ENCODE results near the gene FUT9.

FUT9 gene

GRCh38 chr6:95994151-95994550 lies 21.6 kb upstream of the FUT9 start:
- TF ChIP-seq POLR2A (IDR thresholded peaks at IDR 0.05; ENCODE audit: extremely low read depth, insufficient read length) (no peak), CTCF (IDR thresholded peaks at IDR 0.05; ENCODE audit: low read depth, low read length) (no peak), MAX (IDR thresholded peaks at IDR 0.05; ENCODE audit: low read depth, low read length) (no peak), MYC (IDR thresholded peaks at IDR 0.05; ENCODE audit: low read depth, low read length) (no peak)
- no peak for DNase-seq (ENCODE audit: low read depth)
- H3K4me3 ChIP-seq (ENCODE audit: low read depth, low read length) = no peak overlapping the region

GRCh38 chr6:95998133-95998532 lies 17.6 kb upstream of the FUT9 start:
- H3K4me3 ChIP-seq (ENCODE audit: low read depth, low read length) = no peak overlapping the region
- no peak for DNase-seq (ENCODE audit: low read depth)
- TF ChIP-seq POLR2A (IDR thresholded peaks at IDR 0.05; ENCODE audit: extremely low read depth, insufficient read length) (no peak), CTCF (IDR thresholded peaks at IDR 0.05; ENCODE audit: low read depth, low read length) (no peak), MAX (IDR thresholded peaks at IDR 0.05; ENCODE audit: low read depth, low read length) (no peak), MYC (IDR thresholded peaks at IDR 0.05; ENCODE audit: low read depth, low read length) (no peak)

GRCh38 chr6:96001891-96002575 lies 13.7 kb upstream of the FUT9 start:
- no peak for DNase-seq (ENCODE audit: low read depth)
- H3K4me3 ChIP-seq (ENCODE audit: low read depth, low read length) = no peak overlapping the region
- no peak for TF ChIP-seq MAX (IDR thresholded peaks at IDR 0.05; ENCODE audit: low read depth, low read length)
- TF ChIP-seq MYC (IDR thresholded peaks at IDR 0.05; ENCODE audit: low read depth, low read length) = no peak
- TF ChIP-seq CTCF (IDR thresholded peaks at IDR 0.05; ENCODE audit: low read depth, low read length) = no peak
- no peak for TF ChIP-seq POLR2A (IDR thresholded peaks at IDR 0.05; ENCODE audit: extremely low read depth, insufficient read length)

- H3K4me3 ChIP-seq (ENCODE audit: low read depth, low read length) = no peak overlapping the region
- TF ChIP-seq CTCF (IDR thresholded peaks at IDR 0.05; ENCODE audit: low read depth, low read length) (no peak), MAX (IDR thresholded peaks at IDR 0.05; ENCODE audit: low read depth, low read length) (no peak)
- no peak for DNase-seq (ENCODE audit: low read depth)
Observed at GRCh38 chr6:96002576-96002910, 13.2 kb upstream of the FUT9 start.

GRCh38 chr6:96002912-96003311 lies 12.9 kb upstream of the FUT9 start:
- TF ChIP-seq CTCF (IDR thresholded peaks at IDR 0.05; ENCODE audit: low read depth, low read length) (no peak), MAX (IDR thresholded peaks at IDR 0.05; ENCODE audit: low read depth, low read length) (no peak), POLR2A (IDR thresholded peaks at IDR 0.05; ENCODE audit: extremely low read depth, insufficient read length) (no peak), MYC (IDR thresholded peaks at IDR 0.05; ENCODE audit: low read depth, low read length) (no peak)
- no peak for DNase-seq (ENCODE audit: low read depth)
- H3K4me3 ChIP-seq (ENCODE audit: low read depth, low read length) = no peak overlapping the region

GRCh38 chr6:96007663-96008062 lies 8.1 kb upstream of the FUT9 start:
- H3K4me3 ChIP-seq (ENCODE audit: low read depth, low read length) = no peak overlapping the region
- DNase-seq (ENCODE audit: low read depth) = no peak
- TF ChIP-seq MYC (IDR thresholded peaks at IDR 0.05; ENCODE audit: low read depth, low read length) = no peak
